HepG2 (cell line): Measurements from ENCODE around the gene ITGA6. TPM values are rescaled to one million over a fixed set of nuclear protein-coding genes. Genes with fewer than 3 reads are reported as not detected.

Source experiments
- AKNA ChIP-seq: sonication (generic); formaldehyde crosslinking; IDR thresholded peaks from 2 replicates; pipeline ENCODE4 v1.4.0; 2020; ENCODE audit warnings: missing genetic modification reagents, borderline replicate concordance
- ARID2 ChIP-seq: sonication (generic); formaldehyde crosslinking; IDR thresholded peaks from 2 replicates; pipeline ENCODE4 v1.8.1; 2022; ENCODE audit warnings: mild to moderate bottlenecking, missing genetic modification reagents, borderline replicate concordance
- EED ChIP-seq: sonication (generic); formaldehyde crosslinking; IDR thresholded peaks from 2 replicates; pipeline ENCODE4 v1.5.0; 2020; ENCODE audit warnings: mild to moderate bottlenecking, missing genetic modification reagents
- FOXC1 ChIP-seq: sonication (generic); formaldehyde crosslinking; IDR thresholded peaks from 2 replicates; pipeline ENCODE4 v1.8.0; 2022; ENCODE audit warnings: mild to moderate bottlenecking, missing genetic modification reagents, borderline replicate concordance
- MBD4 ChIP-seq: IDR thresholded peaks from 2 replicates; pipeline ENCODE4 v1.6.1; 2012; ENCODE audit warnings: low read length, inconsistent platforms, borderline replicate concordance
- NFYB ChIP-seq: sonication (generic); formaldehyde crosslinking; IDR thresholded peaks from 2 replicates; pipeline ENCODE4 v1.4.0; 2020; ENCODE audit warnings: missing genetic modification reagents
- PBX2 ChIP-seq: IDR thresholded peaks from 2 replicates; pipeline ENCODE4 v1.6.1; 2016; ENCODE audit warnings: control low read depth
- PPARG ChIP-seq: conservative IDR thresholded peaks from 2 replicates; pipeline ENCODE4 v1.6.1; 2016; ENCODE audit warnings: missing biosample characterization, missing genetic modification reagents
- PREB ChIP-seq: sonication (generic); formaldehyde crosslinking; IDR thresholded peaks from 2 replicates; pipeline ENCODE4 v1.4.0; 2020; ENCODE audit warnings: missing genetic modification reagents
- RCOR2 ChIP-seq: IDR thresholded peaks from 2 replicates; pipeline ENCODE4 v1.6.1; 2016; ENCODE audit warnings: missing biosample characterization, missing genetic modification reagents
- SNAI1 ChIP-seq: sonication (generic); formaldehyde crosslinking; IDR thresholded peaks from 2 replicates; pipeline ENCODE4 v1.5.0; 2020; ENCODE audit warnings: mild to moderate bottlenecking, missing genetic modification reagents, borderline replicate concordance
- TMF1 ChIP-seq: sonication (generic); formaldehyde crosslinking; IDR thresholded peaks from 2 replicates; pipeline ENCODE4 v1.8.1; 2022; ENCODE audit warnings: low read depth, missing genetic modification reagents
- YEATS2 ChIP-seq: sonication (generic); formaldehyde crosslinking; IDR thresholded peaks from 2 replicates; pipeline ENCODE4 v1.4.0; 2020; ENCODE audit warnings: missing genetic modification reagents, borderline replicate concordance
- ZNF207 ChIP-seq: fragments of 450-650 bp; IDR thresholded peaks from 2 replicates; pipeline ENCODE4 v1.6.1; 2016; ENCODE audit warnings: antibody characterized with exemption, borderline replicate concordance
- ZNF577 ChIP-seq: sonication (generic); formaldehyde crosslinking; IDR thresholded peaks from 2 replicates; pipeline ENCODE4 v1.4.0; 2020; ENCODE audit warnings: mild to moderate bottlenecking, low read depth, missing genetic modification reagents, borderline replicate concordance
- ZNF781 ChIP-seq: sonication (generic); formaldehyde crosslinking; IDR thresholded peaks from 2 replicates; pipeline ENCODE4 v1.5.1; 2020; ENCODE audit warnings: borderline replicate concordance, mild to moderate bottlenecking, missing genetic modification reagents; ENCODE audit errors: not compliant biosample characterization
- ZNF800 ChIP-seq: sonication (generic); formaldehyde crosslinking; IDR thresholded peaks from 2 replicates; pipeline ENCODE4 v1.4.0; 2020; ENCODE audit warnings: missing genetic modification reagents
- ZSCAN5A ChIP-seq: sonication (generic); formaldehyde crosslinking; IDR thresholded peaks from 2 replicates; pipeline ENCODE4 v1.8.0; 2022; ENCODE audit warnings: mild to moderate bottlenecking, missing genetic modification reagents, borderline replicate concordance
- polyA plus RNA-seq, 8 experiments: library from polyadenylated mRNA; depleted of rRNA in 3 of 8; stranded (reverse) in 7 of 8; unstranded in 1 of 8; fragments of >200 nt; fragmentation: Illumina TruSeq in 4 of 8; extraction: Trizol in 4 of 8; gene quantifications; 2 replicates each; pipeline versions ENCODE4 v1.2.1 to v1.2.3, GENCODE V29; 2011 to 2016; ENCODE audit warnings: low read depth in 4 of 8, missing spikeins in 1 of 8, mixed read lengths in 1 of 8; ENCODE audit not compliant: insufficient read depth in 1 of 8
- total RNA-seq, 5 experiments: library from RNA; depleted of rRNA; stranded (reverse); fragments of >200 nt; fragmentation: Illumina TruSeq; extraction: Trizol; gene quantifications; 2 replicates each; pipeline ENCODE4 v1.2.3, GENCODE V29; 2016; ENCODE audit warnings: low read depth in 1 of 5

The ITGA6 gene
- total and polyA plus RNA-seq, 2 of the 13 experiments (the other 11 are each of a cell fraction or from before 2014, with no cell fraction given) = 24.0 to 92.5 TPM

GRCh38 chr2:172427990-172428831 is 825 bp downstream of the ITGA6 start (continued):
- TF ChIP-seq YEATS2 (CRISPR knock-in tag) (no peak; the same call in 1 of the 2 replicates), ZNF781 (CRISPR knock-in tag) (peak; percentile 88), PBX2 (CRISPR knock-in tag) (no peak; the same call in 1 of the 2 replicates), ARID2 (no peak), ZNF577 (CRISPR knock-in tag) (no peak), SNAI1 (CRISPR knock-in tag) (no peak), RCOR2 (CRISPR knock-in tag) (no peak), MBD4 (no peak), FOXC1 (CRISPR knock-in tag) (peak; percentile 11; the same call in 1 of the 2 replicates), PPARG (no peak), ZNF207 (no peak), TMF1 (peak; percentile 60; the same call in 1 of the 2 replicates), NFYB (CRISPR knock-in tag) (no peak), AKNA (CRISPR knock-in tag) (no peak; the same call in 1 of the 2 replicates), PREB (CRISPR knock-in tag) (no peak), ZSCAN5A (0 out of 2 replicates have a peak, but pooled peaks have one; percentile 21), EED (CRISPR knock-in tag) (no peak), ZNF800 (CRISPR knock-in tag) (peak; percentile 77)
